Activated T-helper 1 cell treated with Interleukin-2 at 50 U/mL for 16 hours (primary cell): ENCODE results near the gene PTBP3.
"Not testable (repeated sequence)": the region's sequence is repeated elsewhere in the genome, so short reads cannot be mapped to it uniquely, and the experiment has no call there.

Source experiments
- DNase-seq: peaks from one replicate; pipeline ENCODE4 v3.0.0-alpha.2; 2020; ENCODE audit warnings: low read depth

The PTBP3 gene

GRCh38 chr9:112203536-112203935 lies 129.9 kb downstream of the PTBP3 start:
- DNase-seq: no peak

GRCh38 chr9:112200711-112201110 lies 132.7 kb downstream of the PTBP3 start:
- no peak for DNase-seq

DNA sequence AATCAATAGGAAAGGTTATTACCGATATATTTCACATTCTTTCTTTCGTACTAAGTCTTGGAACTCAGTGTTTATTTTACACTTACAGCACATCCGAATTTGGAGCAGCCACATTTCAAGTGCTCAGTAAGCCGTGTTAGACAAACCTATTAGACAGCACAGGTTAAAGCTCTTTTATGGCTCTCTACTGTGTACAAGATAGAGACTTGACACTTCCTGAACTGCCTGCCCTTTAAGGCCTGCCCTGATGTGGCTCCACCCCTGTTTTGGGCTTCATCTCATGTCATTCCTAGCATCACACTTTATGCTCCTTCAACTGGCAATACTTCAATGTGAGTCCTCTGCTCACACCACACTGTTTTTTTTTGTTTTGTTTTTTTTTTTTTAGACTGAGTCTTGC lies 134.8 kb downstream of the PTBP3 start:
- no peak for DNase-seq

- DNase-seq: no peak
These were observed 138.4 kb downstream of the PTBP3 start for GRCh38 chr9:112194969-112195431.

- no peak for DNase-seq
These were observed 139.7 kb downstream of the PTBP3 start for GRCh38 chr9:112193572-112194288.

GRCh38 chr9:112190320-112190719 lies 143.1 kb downstream of the PTBP3 start:
- not testable (repeated sequence) for DNase-seq

GRCh38 chr9:112188884-112189283 lies 144.5 kb downstream of the PTBP3 start:
- no peak for DNase-seq

DNA sequence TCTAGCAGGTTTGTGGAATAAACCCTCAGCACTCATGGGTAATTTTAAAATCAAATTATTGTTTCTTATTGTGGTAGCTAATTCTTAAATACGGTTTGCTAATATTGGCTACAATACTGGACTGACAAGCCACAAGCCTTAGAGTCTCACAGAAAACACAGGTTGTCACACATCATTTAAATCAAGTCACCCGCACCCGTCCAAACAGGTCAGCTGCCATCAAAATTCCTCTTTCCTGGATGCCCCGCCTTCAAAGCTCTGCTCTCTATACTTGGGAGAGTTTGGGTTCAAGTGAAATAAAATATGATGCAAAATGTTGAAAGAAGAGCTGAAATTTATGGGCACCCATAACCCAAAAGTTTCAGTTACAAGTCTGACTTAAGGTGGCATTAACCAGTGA lies 146.0 kb downstream of the PTBP3 start:
- DNase-seq: no peak

DNA sequence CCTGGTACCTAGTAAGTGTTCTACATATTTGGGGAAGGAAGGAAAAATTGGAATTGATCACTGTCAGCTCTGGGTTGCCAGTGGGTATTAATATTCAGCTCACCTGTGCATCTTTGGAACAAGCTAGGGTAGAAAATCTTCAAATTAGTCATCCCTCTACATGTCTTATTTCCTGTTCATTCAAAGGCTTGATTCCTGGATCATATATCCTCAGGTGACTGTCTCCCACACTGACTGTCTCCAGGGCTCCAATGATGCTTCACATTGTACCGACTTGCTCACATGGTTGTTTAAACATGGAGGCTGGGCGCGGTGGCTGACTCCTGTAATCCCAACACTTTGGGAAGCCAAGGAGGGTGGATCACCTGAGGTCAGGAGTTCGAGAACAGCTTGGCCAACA lies 146.7 kb downstream of the PTBP3 start:
- DNase-seq: no peak

DNA sequence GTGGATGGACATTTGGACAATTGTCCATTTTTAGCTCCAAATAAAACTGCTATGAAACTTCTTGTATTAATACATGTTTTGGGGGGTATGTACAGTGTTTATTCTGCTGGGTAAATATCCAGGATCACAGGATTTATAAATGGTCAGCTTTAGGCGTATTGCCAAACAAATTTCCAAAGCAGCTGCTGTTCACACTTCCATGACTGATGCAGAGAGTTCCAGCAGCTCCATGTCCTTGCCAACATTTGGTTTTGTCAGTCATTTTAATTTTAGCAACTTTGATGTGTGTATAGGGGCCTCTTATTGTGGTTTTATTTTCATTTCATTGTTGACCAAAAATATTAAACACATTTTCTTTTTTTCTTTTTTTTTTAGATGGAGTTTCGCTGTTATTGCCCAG lies 148.5 kb downstream of the PTBP3 start:
- no peak for DNase-seq

DNA sequence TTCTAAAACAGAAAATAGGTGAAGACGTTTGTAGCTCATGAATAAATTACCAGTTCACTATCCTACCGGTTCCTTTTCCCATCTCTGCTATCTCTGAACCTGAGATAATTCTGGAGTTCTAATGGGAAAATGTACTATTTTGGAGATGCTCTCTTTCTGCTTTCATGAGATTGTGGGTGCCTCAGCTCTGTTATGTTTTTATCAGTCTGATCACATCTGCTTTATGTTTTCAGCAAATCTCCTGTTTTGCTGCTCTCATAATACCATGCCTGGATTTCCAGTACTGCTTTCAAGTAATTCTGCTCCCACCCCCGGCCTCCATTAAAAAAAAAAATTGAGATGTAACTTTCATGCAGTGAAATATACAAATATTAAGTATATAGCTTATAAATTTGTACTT lies 149.2 kb downstream of the PTBP3 start:
- no peak for DNase-seq

DNA sequence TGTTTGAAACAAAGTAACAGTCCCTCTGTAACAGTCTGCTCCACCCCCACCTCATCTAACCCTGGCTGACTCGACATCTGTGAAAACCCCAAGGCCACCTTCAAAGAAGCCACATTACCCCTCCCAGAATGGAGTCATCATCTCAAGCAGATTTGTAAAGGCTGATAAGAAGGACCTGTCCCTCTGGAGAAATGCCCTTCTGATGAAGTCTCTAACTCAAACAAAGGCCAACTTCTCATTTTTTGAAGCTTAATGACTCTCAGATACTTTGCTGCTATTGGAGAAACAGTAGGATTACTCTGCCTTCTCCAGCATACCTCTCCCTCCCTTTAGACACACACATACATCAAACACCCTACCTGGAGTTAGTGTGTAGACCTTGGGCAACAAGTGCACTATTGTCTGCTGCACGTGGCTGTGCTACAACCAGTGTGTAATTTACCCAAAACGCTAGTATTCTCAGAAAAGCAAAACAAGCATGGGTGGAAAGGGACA lies 153.0 kb downstream of the PTBP3 start:
- DNase-seq: no peak

- DNase-seq: no peak
These were observed 153.6 kb downstream of the PTBP3 start for GRCh38 chr9:112179816-112180215.

- DNase-seq: no peak
These were observed 156.9 kb downstream of the PTBP3 start for GRCh38 chr9:112176524-112176923.

DNA sequence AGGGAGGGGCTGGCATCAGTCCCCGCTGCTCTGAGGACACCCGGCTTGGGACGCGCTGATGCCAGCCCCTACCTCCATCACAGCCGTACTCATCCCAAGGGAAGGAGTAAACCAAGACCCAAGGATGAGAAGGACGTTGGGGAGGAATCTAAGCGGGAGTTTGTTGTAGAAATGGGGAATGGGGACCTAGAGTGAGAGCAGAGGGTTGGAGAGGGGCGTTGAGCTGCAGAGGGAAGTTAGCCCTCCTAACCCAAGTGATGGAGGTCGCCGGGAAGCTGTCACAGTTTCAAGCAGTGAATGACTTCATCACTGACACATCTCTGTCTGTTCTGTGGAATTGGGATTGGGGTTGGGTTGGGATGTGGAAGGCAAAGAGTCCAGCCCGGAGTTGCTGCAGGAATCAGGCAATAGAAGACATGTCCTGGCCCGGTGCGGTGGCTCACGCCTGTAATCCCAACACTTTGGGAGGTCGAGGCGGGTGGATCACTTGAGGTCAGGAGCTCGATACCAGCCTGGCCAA lies 157.6 kb downstream of the PTBP3 start:
- no peak for DNase-seq

DNA sequence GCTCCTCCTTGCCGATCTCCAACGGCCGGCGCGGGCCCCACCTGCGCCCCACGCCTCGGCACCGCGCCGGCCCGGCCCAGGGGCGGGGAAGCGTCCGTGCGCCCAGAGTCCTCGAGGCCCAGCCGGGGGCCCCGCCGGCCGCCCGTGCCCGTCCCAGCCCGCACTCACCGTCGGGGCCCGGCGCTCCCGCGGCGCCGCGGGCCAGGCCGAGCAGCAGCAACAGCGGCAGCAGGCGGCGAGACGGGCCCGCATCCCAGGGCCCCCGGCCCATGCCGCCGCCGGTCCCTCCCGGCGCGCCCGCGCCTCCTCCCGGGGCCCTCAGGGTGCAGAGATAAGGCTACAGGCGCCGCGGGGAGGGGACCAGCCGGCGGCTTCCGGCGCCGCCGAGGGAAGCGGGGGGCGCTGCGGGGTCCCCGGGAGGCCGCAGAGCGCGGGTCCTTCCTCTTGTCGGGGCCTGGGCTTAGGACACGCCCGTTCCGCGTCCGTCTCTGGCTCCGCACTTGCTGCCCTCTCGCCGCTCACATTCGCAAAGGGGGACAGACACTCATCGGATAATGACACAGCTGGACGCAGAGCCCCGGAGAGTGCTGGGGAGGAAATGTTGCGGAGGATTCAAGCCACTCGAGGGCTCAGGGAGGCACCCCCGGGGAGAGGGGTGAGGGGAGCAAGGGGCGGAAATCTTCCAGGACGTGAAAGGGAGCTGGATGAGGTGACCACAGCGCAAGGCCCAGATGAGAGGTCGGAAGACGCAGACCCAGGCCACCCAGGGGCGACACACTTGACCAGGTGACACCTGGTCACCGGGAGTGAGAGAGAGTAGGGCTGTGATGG lies 158.2 kb downstream of the PTBP3 start, which contains the start of gene SUSD1:
SUSD1 (minus strand) TSS at position 333 of the 831 bp plus-strand sequence; CDS start at position 271, 62 bp downstream.
- no peak for DNase-seq

GRCh38 chr9:112174222-112174964 lies 159.0 kb downstream of the PTBP3 start:
- DNase-seq: peak; percentile 67

DNA sequence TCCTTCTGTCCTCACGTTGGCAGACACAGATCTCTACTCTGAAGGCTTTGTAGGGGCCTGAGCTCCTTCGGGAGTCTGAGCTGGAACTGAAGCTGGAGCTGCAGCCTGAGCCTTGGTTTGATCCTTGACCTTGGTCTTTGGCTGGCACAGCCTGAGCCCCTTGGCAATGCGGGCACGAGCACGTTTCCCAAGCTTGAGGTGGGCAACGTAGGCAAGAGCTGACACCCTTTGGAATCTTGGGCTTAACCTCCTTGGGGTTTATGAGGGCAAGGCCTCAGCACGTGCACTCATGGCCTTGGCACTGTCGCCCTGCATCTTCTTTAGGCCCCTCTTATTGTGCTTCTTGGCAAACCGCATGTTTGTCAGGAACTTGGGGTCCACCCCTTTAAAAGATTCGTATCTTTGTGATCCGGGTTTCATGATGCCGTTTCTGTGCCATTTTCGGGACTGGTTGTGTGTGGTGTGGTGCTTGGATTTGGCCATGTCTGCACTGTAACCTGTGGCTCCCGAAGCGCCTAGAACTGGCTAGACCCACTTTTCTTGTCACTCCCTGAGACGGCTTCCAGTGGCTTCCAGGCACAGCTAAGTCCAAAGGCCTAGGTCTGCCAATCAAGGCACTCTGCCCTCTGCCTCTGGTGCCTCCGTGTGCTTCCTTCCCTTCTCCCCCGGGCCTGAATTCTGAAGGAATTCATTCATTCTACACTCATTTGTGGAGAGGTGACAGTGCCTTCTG lies 159.8 kb downstream of the PTBP3 start:
- no peak for DNase-seq

DNA sequence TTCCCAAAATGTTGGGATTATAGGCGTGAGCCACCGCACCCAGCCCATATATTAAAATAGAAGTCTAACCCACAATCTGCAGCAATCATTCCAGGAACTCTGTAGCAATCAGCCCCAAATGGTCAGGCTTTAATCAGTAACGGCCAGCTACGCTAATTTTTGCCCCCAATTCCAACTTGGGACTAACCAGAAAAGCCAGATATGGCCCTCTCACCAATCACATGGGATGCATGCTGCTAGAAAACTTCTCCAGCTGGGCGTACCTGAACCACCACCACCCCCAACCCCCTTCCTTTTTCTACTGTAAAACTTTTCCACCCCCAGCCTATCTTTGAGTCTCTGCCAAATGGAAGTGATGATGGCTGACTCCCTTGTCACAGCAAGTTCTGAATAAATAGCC lies 162.5 kb downstream of the PTBP3 start:
- DNase-seq: no peak

GRCh38 chr9:112170235-112170634 lies 163.2 kb downstream of the PTBP3 start:
- no peak for DNase-seq

- DNase-seq: no peak
These were observed 164.1 kb downstream of the PTBP3 start for GRCh38 chr9:112169368-112169767.
